Adrenal gland (tissue), 12 donors: Measurements from ENCODE around the gene NKTR. TPM values are rescaled to one million over a fixed set of nuclear protein-coding genes. Genes with fewer than 3 reads are reported as not detected.

Experiments
- DNase-seq, 7 donors: peaks; one replicate each; pipeline ENCODE4 v3.0.0-alpha.2; 2019 to 2020
- H3K27ac ChIP-seq, 5 donors: fragments of 200-600 bp; sonication (generic) in 4 of 5; 1 replicate in 3 of 5; 2 replicates in 2 of 5; pipeline versions ENCODE4 v1.5.1 to v1.8.0; 2016 to 2020; ENCODE audit warnings: mild to moderate bottlenecking in 1 of 5
- H3K27me3 ChIP-seq: fragments of 200-600 bp; 2 replicates; pipeline ENCODE4 v1.8.0; 2021
- H3K36me3 ChIP-seq, 2 donors: fragments of 200-600 bp; replicated peaks in 1 of 2; 1 replicate in 1 of 2; 2 replicates in 1 of 2; pipeline versions ENCODE4 v1.5.1 to v1.8.0; 2018 to 2022
- H3K4me1 ChIP-seq, 2 donors: fragments of 200-600 bp; replicated peaks in 1 of 2; 1 replicate in 1 of 2; 2 replicates in 1 of 2; pipeline versions ENCODE4 v1.5.1 to v1.8.0; 2018 to 2021
- H3K4me3 ChIP-seq, 4 donors: fragments of 200-600 bp; sonication (generic) in 3 of 4; one replicate each; pipeline ENCODE4 v1.5.1; 2016 to 2018
- H3K9me3 ChIP-seq, 3 donors: fragments of 200-600 bp; sonication (generic) in 1 of 3; replicated peaks in 1 of 3; 1 replicate in 2 of 3; 2 replicates in 1 of 3; pipeline versions ENCODE4 v1.5.1 to v1.8.0; 2016 to 2021
- CTCF ChIP-seq, 6 experiments: fragments of 450-650 bp in 4 of 6; fragments of 200-600 bp in 2 of 6; sonication (generic) in 1 of 6; IDR thresholded peaks; 1 replicate in 5 of 6; 2 replicates in 1 of 6; pipeline versions ENCODE4 v1.5.1 to v1.8.0; 2016 to 2021; ENCODE audit warnings: antibody characterized with exemption in 6 of 6, mild to moderate bottlenecking in 2 of 6, moderate library complexity in 1 of 6
- POLR2A ChIP-seq, 2 donors: fragments of 450-650 bp; IDR thresholded peaks; one replicate each; pipeline ENCODE4 v1.6.1; 2017; ENCODE audit warnings: antibody characterized with exemption in 2 of 2, mild to moderate bottlenecking in 2 of 2, moderate library complexity in 1 of 2
- WGBS, 4 donors: extraction: QIAGEN DNeasy Blood & Tissue Kit in 2 of 4; methylation state at CpG; one replicate each; pipeline versions ENCODE4 v1.1.5 to v1.1.7; 2013 to 2017; 5-methylcytosine and 5-hydroxymethylcytosine counted together
- intact Hi-C, 2 donors: fragments of 100-400 bp; cut with DNase I; formaldehyde crosslinking; loops; one replicate each; pipeline versions ENCODE4 v1.14.1 to v1.15.0; 2022 to 2023
- polyA plus RNA-seq, 3 donors: library from polyadenylated mRNA; stranded (reverse); fragments of 200-250 nt in 2 of 3; fragments of 350-450 nt in 1 of 3; fragmentation: Illumina TruSeq in 1 of 3; extraction: RNeasy Lipid Tissue Mini Kit (QIAGEN cat#74804) in 1 of 3; gene quantifications; one replicate each; pipeline ENCODE4 v1.2.3, GENCODE V29; 2013 to 2014
- total RNA-seq, 9 donors: library from RNA; depleted of rRNA in 4 of 9; stranded (reverse); fragments of >200 nt in 4 of 9; fragments of 120-200 nt in 1 of 9; fragmentation: NEBNext Ultra II Directional in 1 of 9; extraction: Animal tissue kit (Norgen Biotek cat#: 25700) in 1 of 9; gene quantifications; one replicate each; pipeline versions ENCODE4 v1.1.0 to v1.2.4, GENCODE V29; 2013 to 2023
- donor health status: healthy with polysubstance abuse.
- donor health status: Bipolar disorder and iron deficiency.
- donor health status: DM: yes; HTN: yes; CAD: no.
- donor health status: DM: no; HTN: no; CAD: no.
- donor health status: DM: no; HTN: no; CAD: no.
- donor health status: DM: yes; HTN: yes; CAD: no.

The NKTR gene
- total and polyA plus RNA-seq, 12 donors = 12.7 to 114 (median 50.7) TPM

DNA sequence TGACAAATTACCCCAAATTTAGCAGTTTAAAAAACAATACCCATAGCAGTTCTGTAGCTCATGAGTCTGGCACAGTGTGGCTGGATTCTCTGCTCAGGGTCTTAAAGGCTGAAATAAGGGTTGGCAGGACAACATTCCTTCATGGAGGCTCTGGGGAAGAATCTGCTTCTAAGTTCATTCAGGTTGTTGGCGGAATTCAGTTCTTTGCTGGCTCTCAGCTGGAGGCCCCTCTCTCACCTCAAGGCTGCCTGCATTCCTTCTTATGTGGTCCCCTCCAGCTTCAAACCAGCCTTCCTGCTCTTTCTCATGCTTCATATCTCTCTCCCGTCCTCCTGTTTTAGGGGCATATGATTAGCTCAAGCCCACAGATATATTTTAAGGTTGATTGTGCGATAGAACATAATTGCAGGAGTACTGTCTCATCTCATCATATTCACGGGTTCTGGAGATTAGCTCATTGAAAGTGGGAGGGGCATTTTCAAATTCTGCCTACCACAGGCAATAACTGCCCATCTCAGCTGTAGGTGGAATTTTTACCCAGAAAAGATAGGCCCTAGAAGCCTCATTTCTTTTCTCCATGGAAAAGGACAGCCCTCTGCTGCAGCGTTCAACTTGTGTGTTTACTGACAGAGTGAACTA is 47.5 kb downstream of the NKTR start:
- intact Hi-C loops = no loop called here
- no peak for DNase-seq
- peaks cover 11 to 25% of the 10 kb centered on the region in 2 donors for H3K4me1 ChIP-seq
- no peaks in the 10 kb centered on the region for H3K27me3 ChIP-seq
- no peak overlapping the region for H3K4me3 ChIP-seq
- H3K27ac ChIP-seq = no peak overlapping the region
- WGBS, 4 donors = 77 to 83% (median 80%) methylated on average over 5 of the region's 5 CpGs
- H3K9me3 ChIP-seq = no peaks in the 10 kb centered on the region
- peaks cover 0 to 56% of the 10 kb centered on the region in 2 donors for H3K36me3 ChIP-seq
- TF ChIP-seq CTCF (IDR thresholded peaks at IDR 0.05) = no peak
- TF ChIP-seq POLR2A (IDR thresholded peaks at IDR 0.05) = no peak

DNA sequence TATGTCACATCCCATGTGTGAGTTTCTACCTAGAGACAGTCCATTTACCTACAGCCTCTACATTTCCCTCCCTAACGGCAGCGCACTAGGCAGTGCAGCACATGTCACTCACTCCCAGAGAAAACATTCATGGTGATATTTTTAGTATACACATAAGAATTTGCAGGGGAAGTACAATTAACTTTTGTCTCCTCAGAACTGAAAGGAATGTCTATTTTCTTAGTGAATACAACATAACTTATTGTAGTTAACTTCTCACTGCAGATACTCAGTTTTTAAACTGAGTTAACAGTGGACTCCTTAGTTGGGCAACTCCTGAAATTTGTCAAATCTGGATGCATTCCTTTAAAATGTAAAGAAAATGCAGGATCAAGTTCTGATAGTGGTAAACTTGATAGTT is 48.5 kb downstream of the NKTR start:
- DNase-seq = no peak

DNA sequence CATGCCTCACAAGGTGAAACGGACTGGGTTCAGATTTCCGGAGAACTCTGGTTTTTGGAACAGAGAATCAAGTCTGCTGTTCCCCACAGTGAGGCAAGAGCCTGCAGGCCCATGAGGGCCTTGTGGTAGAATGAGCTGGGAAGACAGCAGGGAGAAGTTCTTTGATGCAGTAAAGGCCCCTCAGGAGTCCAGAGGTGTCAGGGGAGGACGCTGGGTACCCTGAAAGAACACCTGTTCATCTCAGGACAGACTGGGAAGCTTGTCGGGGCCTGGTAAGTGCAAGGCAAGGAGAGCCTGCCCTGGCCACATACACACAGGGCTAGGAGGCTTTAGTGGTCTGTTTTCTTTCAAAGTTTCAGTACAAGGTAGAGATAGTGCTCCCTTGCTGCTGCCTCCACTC is 49.3 kb downstream of the NKTR start:
- intact Hi-C loops = loop anchor here (5.0 to 10.0 kb wide), 2 partner anchors 45 to 47 kb away; partner anchors contain the start of gene NKTR (in 2 of the 2)
- no peak for DNase-seq
- WGBS, 4 donors = 81 to 97% (median 88%) methylated on average over 4 of the region's 4 CpGs
- H3K4me1 ChIP-seq = peaks cover 19 to 34% of the 10 kb centered on the region in 2 donors
- TF ChIP-seq POLR2A (IDR thresholded peaks at IDR 0.05) (no peak), CTCF (IDR thresholded peaks at IDR 0.05) (no peak)
- no peaks in the 10 kb centered on the region for H3K9me3 ChIP-seq
- no peak overlapping the region for H3K4me3 ChIP-seq
- H3K27me3 ChIP-seq = no peaks in the 10 kb centered on the region
- no peak overlapping the region for H3K27ac ChIP-seq
- H3K36me3 ChIP-seq = peaks cover 0 to 38% of the 10 kb centered on the region in 2 donors

More for the DNA sequence above, 48.5 kb downstream of the NKTR start:
- Histone ChIP-seq H3K36me3 (peaks cover 0 to 46% of the 10 kb centered on the region in 2 donors), H3K9me3 (no peaks in the 10 kb centered on the region), H3K27me3 (no peaks in the 10 kb centered on the region), H3K27ac (peak overlapping the region in 1 of 5 donors; percentile 18), H3K4me1 (peaks cover 18 to 33% of the 10 kb centered on the region in 2 donors), H3K4me3 (no peak overlapping the region)
- TF ChIP-seq POLR2A (IDR thresholded peaks at IDR 0.05) (no peak), CTCF (IDR thresholded peaks at IDR 0.05) (no peak)
- 82 to 92% (median 89%) methylated on average over 2 of the region's 2 CpGs for WGBS, 4 donors
- intact Hi-C loops = no loop called here

GRCh38 chr3:42651248-42652091 is 51.0 kb downstream of the NKTR start:
- peak in 5 of 7 donors; percentile 34 to 66 (median 50) for DNase-seq
- peaks cover 35 to 48% of the 10 kb centered on the region in 2 donors for H3K4me1 ChIP-seq
- 76 to 91% (median 78%) methylated on average over 7 to 9 of the region's 9 CpGs for WGBS, 4 donors
- H3K27me3 ChIP-seq = no peaks in the 10 kb centered on the region
- no peak overlapping the region for H3K4me3 ChIP-seq
- H3K9me3 ChIP-seq = no peaks in the 10 kb centered on the region
- peaks cover 0 to 21% of the 10 kb centered on the region in 2 donors for H3K36me3 ChIP-seq
- peak overlapping the region in 3 of 5 donors; percentile 40 to 94 (median 89) for H3K27ac ChIP-seq
- intact Hi-C loops = loop anchor here (5.0 to 10.0 kb wide), 2 partner anchors 47 to 49 kb away; partner anchors contain the start of gene NKTR (in 2 of the 2)
- TF ChIP-seq POLR2A (IDR thresholded peaks at IDR 0.05) (no peak), CTCF (IDR thresholded peaks at IDR 0.05) (no peak)
